Astrocyte (in vitro differentiated cells and primary cell): ENCODE results near the gene RGS17.

Source experiments
- EZH2 ChIP-seq: IDR thresholded peaks from 2 replicates; pipeline ENCODE4 v1.6.1; 2012; ENCODE audit warnings: mild to moderate bottlenecking, low read length, inconsistent platforms; ENCODE audit not compliant: insufficient read depth
- TF ChIP-seq, protein P1 (sequence below): IDR thresholded peaks from 2 replicates; pipeline ENCODE4 v1.5.1; 2011; ENCODE audit warnings: low read depth, mild to moderate bottlenecking, inconsistent platforms, low read length, moderate library complexity; ENCODE audit not compliant: insufficient read depth

DNA sequence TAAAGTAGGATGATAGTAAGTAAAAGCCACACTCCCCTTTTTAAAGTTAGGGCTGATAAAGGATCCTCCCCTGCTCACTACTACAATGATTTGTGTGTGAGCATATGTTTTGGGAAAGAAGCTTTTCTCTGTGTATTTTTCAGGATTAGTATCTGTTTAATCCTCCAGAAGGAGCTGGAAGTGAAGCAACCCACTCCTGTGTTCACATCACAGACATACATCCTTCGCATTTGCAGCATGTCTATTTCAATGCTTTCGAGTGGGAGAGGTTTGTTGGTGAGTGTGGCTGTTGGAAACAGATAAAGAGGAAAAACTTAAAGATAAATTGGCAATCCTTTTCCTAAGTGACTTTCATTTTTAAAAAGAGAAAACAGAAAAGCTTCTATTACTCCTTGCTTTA is 31.6 kb upstream of the RGS17 start:
- TF ChIP-seq, protein P1, sequence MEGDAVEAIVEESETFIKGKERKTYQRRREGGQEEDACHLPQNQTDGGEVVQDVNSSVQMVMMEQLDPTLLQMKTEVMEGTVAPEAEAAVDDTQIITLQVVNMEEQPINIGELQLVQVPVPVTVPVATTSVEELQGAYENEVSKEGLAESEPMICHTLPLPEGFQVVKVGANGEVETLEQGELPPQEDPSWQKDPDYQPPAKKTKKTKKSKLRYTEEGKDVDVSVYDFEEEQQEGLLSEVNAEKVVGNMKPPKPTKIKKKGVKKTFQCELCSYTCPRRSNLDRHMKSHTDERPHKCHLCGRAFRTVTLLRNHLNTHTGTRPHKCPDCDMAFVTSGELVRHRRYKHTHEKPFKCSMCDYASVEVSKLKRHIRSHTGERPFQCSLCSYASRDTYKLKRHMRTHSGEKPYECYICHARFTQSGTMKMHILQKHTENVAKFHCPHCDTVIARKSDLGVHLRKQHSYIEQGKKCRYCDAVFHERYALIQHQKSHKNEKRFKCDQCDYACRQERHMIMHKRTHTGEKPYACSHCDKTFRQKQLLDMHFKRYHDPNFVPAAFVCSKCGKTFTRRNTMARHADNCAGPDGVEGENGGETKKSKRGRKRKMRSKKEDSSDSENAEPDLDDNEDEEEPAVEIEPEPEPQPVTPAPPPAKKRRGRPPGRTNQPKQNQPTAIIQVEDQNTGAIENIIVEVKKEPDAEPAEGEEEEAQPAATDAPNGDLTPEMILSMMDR: no peak
- no peak for TF ChIP-seq EZH2
